ENCODE data around the gene ACSBG1. TPM values are rescaled to one million over a fixed set of nuclear protein-coding genes. Genes with fewer than 3 reads are reported as not detected.

The ACSBG1 gene
- total and polyA plus RNA-seq, 9 donors: 0.15 to 2.2 (median 0.45) TPM; not detected in 2

DNA sequence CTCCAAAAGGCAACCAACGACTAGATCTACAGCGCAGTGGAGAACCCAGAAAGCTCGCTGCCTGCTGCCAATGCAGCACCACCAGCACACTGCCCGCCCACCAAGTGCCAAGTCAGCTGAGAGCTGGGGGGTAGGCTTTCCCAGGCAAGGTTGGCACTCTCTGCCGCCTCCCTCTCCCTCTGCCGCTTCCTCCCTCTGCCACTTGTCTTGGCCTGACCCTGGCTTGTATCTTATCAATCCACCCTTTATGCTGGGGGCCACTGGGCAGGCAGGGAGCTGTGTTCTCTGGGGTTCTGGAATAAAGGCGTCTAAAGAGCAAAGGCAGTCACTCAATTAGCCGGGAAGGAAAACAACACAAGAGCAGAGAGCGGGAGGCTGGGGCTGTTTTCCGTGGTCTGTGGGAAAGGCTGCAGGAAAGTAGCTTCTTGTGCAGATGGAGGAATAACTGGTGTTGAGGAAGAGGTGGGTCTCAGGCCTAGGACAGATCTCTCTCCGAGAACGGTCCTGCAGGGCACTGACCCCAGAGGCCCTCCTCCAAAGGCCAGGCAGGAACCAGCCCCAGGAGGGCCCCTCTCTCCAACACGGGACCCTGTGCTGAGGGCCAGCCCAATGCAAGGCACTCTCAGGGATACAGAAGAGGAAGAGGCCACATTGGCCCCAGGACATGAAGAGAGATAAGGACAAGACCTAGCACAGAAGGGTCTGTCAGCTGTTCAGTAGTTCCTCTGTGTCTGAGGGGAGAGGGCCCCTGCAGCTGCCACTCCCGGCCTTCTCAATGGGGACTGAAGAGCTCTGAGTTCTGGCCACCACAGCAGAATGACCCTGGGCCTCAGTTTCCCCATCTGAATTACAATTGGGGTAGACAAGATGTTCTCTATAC is 30.8 kb downstream of the ACSBG1 start:
- Histone ChIP-seq H3K4me3 (no peak overlapping the region), H3K36me3 (no peaks in the 10 kb centered on the region), H3K4me1 (ENCODE audit: insufficient read depth) (peaks cover 19% of the 10 kb centered on the region), H3K27ac (no peak overlapping the region), H3K9me3 (no peaks in the 10 kb centered on the region), H3K27me3 (no peaks in the 10 kb centered on the region)
- 89 to 92% (median 89%) methylated on average over 14 of the region's 14 CpGs for WGBS, 3 donors
- TF ChIP-seq, protein P1, sequence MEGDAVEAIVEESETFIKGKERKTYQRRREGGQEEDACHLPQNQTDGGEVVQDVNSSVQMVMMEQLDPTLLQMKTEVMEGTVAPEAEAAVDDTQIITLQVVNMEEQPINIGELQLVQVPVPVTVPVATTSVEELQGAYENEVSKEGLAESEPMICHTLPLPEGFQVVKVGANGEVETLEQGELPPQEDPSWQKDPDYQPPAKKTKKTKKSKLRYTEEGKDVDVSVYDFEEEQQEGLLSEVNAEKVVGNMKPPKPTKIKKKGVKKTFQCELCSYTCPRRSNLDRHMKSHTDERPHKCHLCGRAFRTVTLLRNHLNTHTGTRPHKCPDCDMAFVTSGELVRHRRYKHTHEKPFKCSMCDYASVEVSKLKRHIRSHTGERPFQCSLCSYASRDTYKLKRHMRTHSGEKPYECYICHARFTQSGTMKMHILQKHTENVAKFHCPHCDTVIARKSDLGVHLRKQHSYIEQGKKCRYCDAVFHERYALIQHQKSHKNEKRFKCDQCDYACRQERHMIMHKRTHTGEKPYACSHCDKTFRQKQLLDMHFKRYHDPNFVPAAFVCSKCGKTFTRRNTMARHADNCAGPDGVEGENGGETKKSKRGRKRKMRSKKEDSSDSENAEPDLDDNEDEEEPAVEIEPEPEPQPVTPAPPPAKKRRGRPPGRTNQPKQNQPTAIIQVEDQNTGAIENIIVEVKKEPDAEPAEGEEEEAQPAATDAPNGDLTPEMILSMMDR (IDR thresholded peaks at IDR 0.05): no peak
- TF ChIP-seq POLR2A (IDR thresholded peaks at IDR 0.05) (no peak), EP300 (IDR thresholded peaks at IDR 0.05) (no peak)
- intact Hi-C loops (cut with DNase I): no loop called here
- no peak for DNase-seq

DNA sequence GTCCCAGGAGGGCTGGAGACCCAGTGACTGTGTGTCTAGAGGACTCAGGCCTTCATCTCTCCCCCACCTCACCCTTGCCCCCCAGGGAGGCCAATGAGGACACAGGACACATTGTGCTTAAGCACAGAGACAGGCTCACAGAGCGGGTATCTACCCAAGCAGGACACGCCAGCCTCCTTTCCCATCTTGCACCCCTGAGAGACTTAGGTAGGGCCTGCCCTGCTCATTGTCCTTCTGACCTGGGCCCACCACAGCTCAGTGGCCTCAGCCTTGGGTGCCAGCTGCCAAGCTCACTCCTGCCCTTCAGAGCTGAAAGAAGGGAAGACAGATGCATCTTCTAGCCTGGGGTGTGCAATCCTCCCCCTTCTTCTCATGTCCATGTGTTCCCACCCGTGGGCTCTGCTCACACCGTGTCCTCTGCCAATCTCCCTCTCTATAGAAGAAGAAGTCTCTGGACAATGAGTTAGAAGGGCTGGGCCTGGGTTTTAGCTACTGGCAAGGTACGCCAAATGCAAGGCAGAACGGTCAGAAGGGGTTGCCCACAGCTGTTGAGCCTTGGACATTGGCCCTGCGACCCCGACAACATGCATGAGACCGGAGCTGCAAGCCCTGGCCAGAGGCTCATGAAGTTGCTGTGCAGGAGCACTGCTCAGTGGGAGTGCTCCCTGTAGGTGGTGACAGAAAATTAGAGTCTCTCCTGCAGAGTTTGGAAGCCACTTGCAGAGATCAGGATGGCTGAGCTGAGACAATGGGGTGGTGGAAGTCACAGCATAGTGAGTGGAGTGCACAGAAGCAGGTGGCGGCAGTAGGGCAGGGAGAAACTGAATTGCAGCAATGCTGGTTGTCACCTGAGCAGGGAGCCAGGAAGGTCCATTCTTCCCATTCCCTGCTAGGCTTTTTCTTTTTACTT is 32.8 kb downstream of the ACSBG1 start:
- TF ChIP-seq, protein P1 (IDR thresholded peaks at IDR 0.05): no peak
- TF ChIP-seq POLR2A (IDR thresholded peaks at IDR 0.05) (no peak), EP300 (IDR thresholded peaks at IDR 0.05) (no peak)
- Histone ChIP-seq H3K9me3 (no peaks in the 10 kb centered on the region), H3K4me1 (ENCODE audit: insufficient read depth) (peaks cover 14% of the 10 kb centered on the region), H3K27me3 (no peaks in the 10 kb centered on the region), H3K4me3 (no peak overlapping the region), H3K36me3 (no peaks in the 10 kb centered on the region), H3K27ac (no peak overlapping the region)
- WGBS, 3 donors: 73 to 77% (median 75%) methylated on average over 10 of the region's 10 CpGs
- DNase-seq: no peak
- intact Hi-C loops (cut with DNase I): no loop called here

DNA sequence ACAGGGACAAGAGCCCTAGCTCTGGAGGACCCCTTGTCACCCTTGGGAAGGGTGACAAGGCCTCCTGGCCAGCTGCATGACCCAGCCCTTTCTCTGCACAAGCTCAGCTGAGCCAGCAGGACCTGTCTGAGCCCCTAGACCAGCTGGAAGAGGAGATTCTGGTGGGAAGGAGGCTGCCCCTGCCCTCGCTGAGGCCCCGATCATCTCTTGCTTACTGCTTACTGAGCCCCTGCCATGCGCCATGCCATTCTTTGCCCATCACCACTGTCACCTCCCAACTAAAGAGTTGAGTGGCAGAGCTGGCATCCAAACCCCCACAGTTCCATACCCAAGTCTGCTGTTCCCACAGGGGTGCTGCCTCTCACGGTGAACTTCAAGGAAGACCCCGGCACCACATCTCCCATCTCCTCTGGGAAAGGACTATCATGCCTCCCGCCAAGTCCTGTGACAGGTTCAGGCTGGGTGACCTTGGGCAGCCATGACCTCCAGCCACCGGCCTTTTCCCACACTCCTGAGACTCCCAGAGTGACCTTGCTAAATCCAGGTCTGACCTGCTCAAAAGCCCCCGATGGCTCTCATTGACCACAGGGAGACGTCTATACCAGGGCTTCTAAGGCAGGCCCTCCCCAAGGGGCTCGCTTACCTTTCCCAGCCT is 34.0 kb downstream of the ACSBG1 start:
- no peak overlapping the region for H3K27ac ChIP-seq
- H3K4me3 ChIP-seq: no peak overlapping the region
- WGBS, 3 donors: 90 to 92% (median 90%) methylated on average over 10 of the region's 10 CpGs
- no peaks in the 10 kb centered on the region for H3K36me3 ChIP-seq
- H3K4me1 ChIP-seq (ENCODE audit: insufficient read depth): peaks cover 10% of the 10 kb centered on the region
- H3K9me3 ChIP-seq: no peaks in the 10 kb centered on the region
- intact Hi-C loops (cut with DNase I): no loop called here
- TF ChIP-seq EP300 (IDR thresholded peaks at IDR 0.05): no peak
- TF ChIP-seq, protein P1 (IDR thresholded peaks at IDR 0.05): no peak
- TF ChIP-seq POLR2A (IDR thresholded peaks at IDR 0.05): no peak
- H3K27me3 ChIP-seq: no peaks in the 10 kb centered on the region
- no peak for DNase-seq

DNA sequence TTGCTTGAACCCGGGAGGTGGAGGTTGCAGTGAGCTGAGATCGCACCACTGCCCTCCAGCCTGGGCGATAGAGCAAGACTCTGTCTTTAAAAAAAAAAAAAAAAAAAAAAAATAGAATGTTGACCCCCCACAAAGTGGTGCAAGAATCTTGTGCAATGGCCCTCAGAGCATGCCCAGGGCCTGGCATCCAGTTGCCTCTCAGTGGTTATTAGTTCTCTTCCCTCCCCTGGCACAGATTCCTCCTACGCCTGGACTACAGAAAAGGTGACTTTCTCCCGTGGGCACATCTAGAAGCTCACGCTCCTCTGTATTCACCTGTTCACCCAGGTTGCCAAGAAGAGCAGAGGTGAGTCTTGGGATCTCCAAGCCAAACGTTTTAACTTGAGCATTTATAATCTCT is 36.7 kb downstream of the ACSBG1 start:
- WGBS, 3 donors: 68 to 76% (median 71%) methylated on average over 7 of the region's 7 CpGs
- TF ChIP-seq POLR2A (IDR thresholded peaks at IDR 0.05): no peak
- no peak for TF ChIP-seq EP300 (IDR thresholded peaks at IDR 0.05)
- TF ChIP-seq, protein P1 (IDR thresholded peaks at IDR 0.05): no peak
- H3K27ac ChIP-seq: no peak overlapping the region
- intact Hi-C loops (cut with DNase I): loop anchor here in 1 of 4 donors (10.0 kb wide), 1 partner anchor 63 kb away; the partner anchor contains the start of gene CIB2
- H3K27me3 ChIP-seq: no peaks in the 10 kb centered on the region
- H3K4me3 ChIP-seq: no peak overlapping the region
- H3K4me1 ChIP-seq (ENCODE audit: insufficient read depth): no peaks in the 10 kb centered on the region
- H3K9me3 ChIP-seq: no peaks in the 10 kb centered on the region
- H3K36me3 ChIP-seq: no peaks in the 10 kb centered on the region
- DNase-seq: no peak

All from ovary (tissue), 9 donors.